Measurements from ENCODE around the gene CLEC18B. TPM values are rescaled to one million over a fixed set of nuclear protein-coding genes. Genes with fewer than 3 reads are reported as not detected.
"Not testable (repeated sequence)": the region's sequence is repeated elsewhere in the genome, so short reads cannot be mapped to it uniquely, and the experiment has no call there.

CLEC18B gene
- total and polyA plus RNA-seq, 2 of the 4 experiments (the other 2 are of a cell fraction): 0.17 TPM; not detected in 1

GRCh38 chr16:74373847-74374184 lies 47.5 kb downstream of the CLEC18B start:
- ATAC-seq (ENCODE audit: low read depth); CTCF ChIA-PET; H2AFZ ChIP-seq (replicated peaks; ENCODE audit: low read length, poor library complexity); H3K56ac ChIP-seq (ENCODE audit: extremely low read depth, insufficient read depth, low read length); H3K9me1 ChIP-seq (ENCODE audit: insufficient read depth, low read length); H3K9me3 ChIP-seq (ENCODE audit: control insufficient read depth, insufficient read depth, low read length); H2AK9ac ChIP-seq (replicated peaks; ENCODE audit: low read depth, low read length, poor library complexity); in situ Hi-C loops (cut with MboI; ENCODE audit: low sequenced_read_pairs); H3K27ac ChIP-seq (ENCODE audit: insufficient read depth, low read length); H3K4ac ChIP-seq (ENCODE audit: low read depth, low read length); dilution Hi-C loops (cut with HindIII; ENCODE audit: low sequenced_read_pairs, unreplicated experiment); H4K91ac ChIP-seq (ENCODE audit: insufficient read depth, low read depth, low read length); H2BK20ac ChIP-seq (ENCODE audit: low read depth, low read length); H3K4me2 ChIP-seq (ENCODE audit: low read depth, low read length); H3K4me1 ChIP-seq (ENCODE audit: control insufficient read depth, insufficient read depth, low read length); DNase-seq; intact Hi-C loops (cut with micrococcal nuclease); H3K36me3 ChIP-seq (ENCODE audit: control insufficient read depth, insufficient read depth, low read length); H2AK5ac ChIP-seq (ENCODE audit: low read depth, low read length); H3K23ac ChIP-seq (ENCODE audit: low read depth, low read length); BruUV-seq (replicated peaks); POLR2A ChIA-PET (ENCODE audit: unreplicated experiment); H3K14ac ChIP-seq (replicated peaks; ENCODE audit: low read depth, low read length); H4K5ac ChIP-seq (ENCODE audit: low read depth, low read length); H3K4me3 ChIP-seq (ENCODE audit: insufficient read depth, low read depth, low read length); H4K8ac ChIP-seq (ENCODE audit: low read depth in 2 of 2, low read length in 2 of 2); H2BK120ac ChIP-seq (ENCODE audit: low read depth, low read length); H2BK5ac ChIP-seq (ENCODE audit: low read depth, low read length, poor library complexity, severe bottlenecking); H3K79me1 ChIP-seq (ENCODE audit: low read depth in 1 of 2, low read length in 2 of 2); H3K9ac ChIP-seq (ENCODE audit: low read depth, low read length); H3K18ac ChIP-seq (ENCODE audit: low read depth, low read length); H3K27me3 ChIP-seq (ENCODE audit: control insufficient read depth, insufficient read depth, low read length); H4K20me1 ChIP-seq (ENCODE audit: insufficient read depth, low read length); H2BK15ac ChIP-seq (ENCODE audit: low read depth, low read length): not testable (repeated sequence)
- WGBS, 2 experiments (ENCODE audit: extremely low coverage in 2 of 2, insufficient read length in 1 of 2): 79% methylated on average over 2 of the region's 9 CpGs; no CpG with 5 or more reads in 1 of the 2 experiments

Measured in IMR-90 (cell line).